K562 (cell line): ENCODE data around the gene SLC34A3. TPM values are rescaled to one million over a fixed set of nuclear protein-coding genes. Genes with fewer than 3 reads are reported as not detected.

Source experiments
- E2F8 ChIP-seq: fragments of 450-650 bp; IDR thresholded peaks from 2 replicates; pipeline ENCODE4 v1.7.1; 2018; ENCODE audit warnings: mild to moderate bottlenecking, low read depth; ENCODE audit not compliant: partially characterized antibody
- PCBP2 ChIP-seq: fragments of 200-400 bp; formaldehyde crosslinking; IDR thresholded peaks from 2 replicates; pipeline ENCODE4 v1.6.1; 2018; ENCODE audit warnings: low read length, low read depth, mild to moderate bottlenecking, moderate library complexity; ENCODE audit not compliant: poor library complexity, severe bottlenecking
- RBM15 ChIP-seq: fragments of 200-400 bp; formaldehyde crosslinking; IDR thresholded peaks from 2 replicates; pipeline ENCODE4 v1.6.1; 2018; ENCODE audit warnings: mild to moderate bottlenecking, low read length, moderate library complexity; ENCODE audit not compliant: insufficient read depth
- RFX5 ChIP-seq: IDR thresholded peaks from 2 replicates; pipeline ENCODE4 v1.6.1; 2011; ENCODE audit warnings: low read depth, mild to moderate bottlenecking, improper control_type of control experiment, low read length
- SMAD2 ChIP-seq: fragments of 150-350 bp; IDR thresholded peaks from 2 replicates; pipeline ENCODE4 v1.6.1; 2014; ENCODE audit warnings: low read depth, mild to moderate bottlenecking, low read length
- SRF ChIP-seq, 2 experiments: fragments of 250-450, 450-650 bp in 1 of 2; sonication (Bioruptor Pico) in 1 of 2; sonication (generic) in 1 of 2; formaldehyde crosslinking; IDR thresholded peaks; 2 replicates each; pipeline versions ENCODE4 v1.5.0 to v1.5.1; 2020 to 2022; ENCODE audit warnings: mild to moderate bottlenecking in 1 of 2, missing genetic modification reagents in 1 of 2
- ZBED1 ChIP-seq: IDR thresholded peaks from 2 replicates; pipeline ENCODE4 v1.6.1; 2014
- ZNF354B ChIP-seq: fragments of 250-450 bp; sonication (Bioruptor Pico); IDR thresholded peaks from 2 replicates; pipeline ENCODE4 v1.4.0; 2020
- ZNF589 ChIP-seq: fragments of 200-800 bp; sonication (Bioruptor generic); IDR thresholded peaks from 2 replicates; pipeline ENCODE4 v1.6.1; 2016; ENCODE audit warnings: low read depth, missing genetic modification characterization, missing compliant biosample characterization
- polyA plus RNA-seq, 8 experiments: library from polyadenylated mRNA; depleted of rRNA in 4 of 8; stranded (reverse) in 5 of 8; unstranded in 3 of 8; fragments of >200 nt; fragmentation: Nextera tagmentation in 2 of 8; fragmentation: Illumina TruSeq in 1 of 8; extraction: Ambion mirVana in 2 of 8; extraction: Trizol in 1 of 8; gene quantifications; 2 replicates each; pipeline versions ENCODE4 v1.2.1 to v1.2.3, GENCODE V29; 2011 to 2014; ENCODE audit warnings: inconsistent platforms in 1 of 8, missing spikeins in 1 of 8
- total RNA-seq, 7 experiments: library from RNA; depleted of rRNA in 6 of 7; stranded (reverse); fragments of >200 nt in 6 of 7; fragmentation: Illumina TruSeq in 2 of 7; extraction: Trizol in 2 of 7; gene quantifications; 2 replicates each; pipeline versions ENCODE4 v1.2.1 to v1.2.3, GENCODE V29; 2011 to 2021; ENCODE audit warnings: low replicate concordance in 1 of 7
- TF ChIP-seq, protein P1 (sequence below): sonication (generic); formaldehyde crosslinking; IDR thresholded peaks from 2 replicates; pipeline ENCODE4 v1.8.1; 2023; ENCODE audit warnings: mild to moderate bottlenecking, missing genetic modification reagents
- TF ChIP-seq, protein P2 (sequence below), 3 experiments: IDR thresholded peaks in 2 of 3; conservative IDR thresholded peaks in 1 of 3; 2 replicates each; pipeline ENCODE4 v1.5.1; 2011 to 2012; ENCODE audit warnings: low read length in 3 of 3, mild to moderate bottlenecking in 3 of 3, control low read depth in 2 of 3, improper control_type of control experiment in 1 of 3, inconsistent platforms in 1 of 3, low read depth in 1 of 3, mixed read lengths in 1 of 3, moderate library complexity in 1 of 3; ENCODE audit not compliant: insufficient read depth in 2 of 3

SLC34A3 gene
- total and polyA plus RNA-seq, 9 of the 15 experiments (the other 6 are each of a cell fraction or from before 2014, with no cell fraction given) = not detected

- 0 out of 2 replicates have a peak, but pooled peaks have one; percentile 1 for TF ChIP-seq ZNF589 (CRISPR knock-in tag)
- TF ChIP-seq, protein P1, sequence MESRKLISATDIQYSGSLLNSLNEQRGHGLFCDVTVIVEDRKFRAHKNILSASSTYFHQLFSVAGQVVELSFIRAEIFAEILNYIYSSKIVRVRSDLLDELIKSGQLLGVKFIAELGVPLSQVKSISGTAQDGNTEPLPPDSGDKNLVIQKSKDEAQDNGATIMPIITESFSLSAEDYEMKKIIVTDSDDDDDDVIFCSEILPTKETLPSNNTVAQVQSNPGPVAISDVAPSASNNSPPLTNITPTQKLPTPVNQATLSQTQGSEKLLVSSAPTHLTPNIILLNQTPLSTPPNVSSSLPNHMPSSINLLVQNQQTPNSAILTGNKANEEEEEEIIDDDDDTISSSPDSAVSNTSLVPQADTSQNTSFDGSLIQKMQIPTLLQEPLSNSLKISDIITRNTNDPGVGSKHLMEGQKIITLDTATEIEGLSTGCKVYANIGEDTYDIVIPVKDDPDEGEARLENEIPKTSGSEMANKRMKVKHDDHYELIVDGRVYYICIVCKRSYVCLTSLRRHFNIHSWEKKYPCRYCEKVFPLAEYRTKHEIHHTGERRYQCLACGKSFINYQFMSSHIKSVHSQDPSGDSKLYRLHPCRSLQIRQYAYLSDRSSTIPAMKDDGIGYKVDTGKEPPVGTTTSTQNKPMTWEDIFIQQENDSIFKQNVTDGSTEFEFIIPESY (CRISPR knock-in tag) = peak; percentile 78
- no peak for TF ChIP-seq SRF (CRISPR knock-in tag; IDR thresholded peaks at IDR 0.05)
- TF ChIP-seq RBM15 = no peak
- no peak for TF ChIP-seq SMAD2
- TF ChIP-seq E2F8 = no peak
- TF ChIP-seq, protein P2, sequence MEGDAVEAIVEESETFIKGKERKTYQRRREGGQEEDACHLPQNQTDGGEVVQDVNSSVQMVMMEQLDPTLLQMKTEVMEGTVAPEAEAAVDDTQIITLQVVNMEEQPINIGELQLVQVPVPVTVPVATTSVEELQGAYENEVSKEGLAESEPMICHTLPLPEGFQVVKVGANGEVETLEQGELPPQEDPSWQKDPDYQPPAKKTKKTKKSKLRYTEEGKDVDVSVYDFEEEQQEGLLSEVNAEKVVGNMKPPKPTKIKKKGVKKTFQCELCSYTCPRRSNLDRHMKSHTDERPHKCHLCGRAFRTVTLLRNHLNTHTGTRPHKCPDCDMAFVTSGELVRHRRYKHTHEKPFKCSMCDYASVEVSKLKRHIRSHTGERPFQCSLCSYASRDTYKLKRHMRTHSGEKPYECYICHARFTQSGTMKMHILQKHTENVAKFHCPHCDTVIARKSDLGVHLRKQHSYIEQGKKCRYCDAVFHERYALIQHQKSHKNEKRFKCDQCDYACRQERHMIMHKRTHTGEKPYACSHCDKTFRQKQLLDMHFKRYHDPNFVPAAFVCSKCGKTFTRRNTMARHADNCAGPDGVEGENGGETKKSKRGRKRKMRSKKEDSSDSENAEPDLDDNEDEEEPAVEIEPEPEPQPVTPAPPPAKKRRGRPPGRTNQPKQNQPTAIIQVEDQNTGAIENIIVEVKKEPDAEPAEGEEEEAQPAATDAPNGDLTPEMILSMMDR (IDR thresholded peaks at IDR 0.05 in 2 of 3, conservative IDR thresholded peaks at IDR 0.05 in 1 of 3; ENCODE audit: insufficient read depth in 2 of 3, low read depth in 1 of 3, low read length in 3 of 3) = no peak
- no peak for TF ChIP-seq RFX5
- no peak for TF ChIP-seq ZBED1
- TF ChIP-seq ZNF354B (CRISPR knock-in tag) = no peak
- no peak for TF ChIP-seq PCBP2
- TF ChIP-seq, all 486 proteins: peak for 7
Observed at GRCh38 chr9:137218212-137218753, 12.4 kb upstream of the SLC34A3 start (continued).
